Mesendoderm (in vitro differentiated cells): Measurements from ENCODE around the gene LARP4B.
A peak's percentile ranks its signal among the peaks of the same experiment; 100 is the strongest.

ENCODE experiments used
- DNase-seq: peaks from one replicate; pipeline ENCODE4 v3.0.0; 2013
- H2AK5ac ChIP-seq: 2 replicates; pipeline ENCODE4 v1.6.1; 2013; ENCODE audit warnings: low read length, inconsistent platforms
- H2BK120ac ChIP-seq: 2 replicates; pipeline ENCODE4 v1.6.1; 2013; ENCODE audit warnings: low read depth, mild to moderate bottlenecking, low read length, moderate library complexity, mixed read lengths
- H2BK15ac ChIP-seq: replicated peaks from 2 replicates; pipeline ENCODE4 v1.6.1; 2013; ENCODE audit warnings: low read depth, mild to moderate bottlenecking, moderate library complexity
- H2BK5ac ChIP-seq: 2 replicates; pipeline ENCODE4 v1.6.1; 2013; ENCODE audit warnings: low read length, inconsistent platforms
- H3K18ac ChIP-seq: 2 replicates; pipeline ENCODE4 v1.6.1; 2013; ENCODE audit warnings: mild to moderate bottlenecking, low read length, mixed read lengths
- H3K23ac ChIP-seq: one replicate; pipeline ENCODE4 v1.6.1; 2013; ENCODE audit warnings: low read length
- H3K27ac ChIP-seq: 2 replicates; pipeline ENCODE4 v1.5.1; 2013; ENCODE audit warnings: low read depth, mild to moderate bottlenecking, inconsistent platforms, low read length, moderate library complexity
- H3K27me3 ChIP-seq: 2 replicates; pipeline ENCODE4 v1.6.1; 2013; ENCODE audit warnings: low read length, control low read depth, mild to moderate bottlenecking, inconsistent platforms; ENCODE audit not compliant: insufficient read depth, poor library complexity
- H3K36me3 ChIP-seq: 2 replicates; pipeline ENCODE4 v1.6.1; 2013; ENCODE audit warnings: low read length, inconsistent platforms; ENCODE audit not compliant: control insufficient read depth, insufficient read depth
- H3K4ac ChIP-seq: one replicate; pipeline ENCODE4 v1.6.1; 2013; ENCODE audit warnings: low read depth, mild to moderate bottlenecking, low read length, moderate library complexity
- H3K4me1 ChIP-seq: 2 replicates; pipeline ENCODE4 v1.6.1; 2013; ENCODE audit warnings: low read depth, low read length, inconsistent platforms; ENCODE audit not compliant: control insufficient read depth
- H3K4me2 ChIP-seq: 2 replicates; pipeline ENCODE4 v1.6.1; 2013; ENCODE audit warnings: low read length
- H3K4me3 ChIP-seq: 2 replicates; pipeline ENCODE4 v1.5.1; 2013; ENCODE audit warnings: mild to moderate bottlenecking, low read length
- H3K56ac ChIP-seq: one replicate; pipeline ENCODE4 v1.6.1; 2013; ENCODE audit warnings: low read length
- H3K79me1 ChIP-seq: 2 replicates; pipeline ENCODE4 v1.6.1; 2013; ENCODE audit warnings: low read length, inconsistent platforms
- H3K79me2 ChIP-seq: 2 replicates; pipeline ENCODE4 v1.6.1; 2013; ENCODE audit warnings: mild to moderate bottlenecking, low read length; ENCODE audit not compliant: control insufficient read depth, insufficient read depth
- H3K9ac ChIP-seq: 2 replicates; pipeline ENCODE4 v1.6.1; 2013; ENCODE audit warnings: low read length, inconsistent platforms
- H4K5ac ChIP-seq: one replicate; pipeline ENCODE4 v1.6.1; 2013; ENCODE audit warnings: low read length
- H4K8ac ChIP-seq: one replicate; pipeline ENCODE4 v1.6.1; 2013; ENCODE audit warnings: low read depth, mild to moderate bottlenecking, control low read depth, low read length, moderate library complexity
- whole genome bisulfite sequencing: extraction: QIAGEN DNeasy Blood & Tissue Kit; methylation state at CpG from one replicate; pipeline ENCODE4 v1.1.7; 2013; ENCODE audit warnings: low lambda C conversion rate, missing lambda C conversion rate; ENCODE audit not compliant: insufficient coverage; ENCODE audit errors: extremely low coverage; 5-methylcytosine and 5-hydroxymethylcytosine counted together

Gene LARP4B

GRCh38 chr10:850093-850492 lies 81.4 kb downstream of the LARP4B start:
- peaks cover 28% of the 10 kb centered on the region for H3K79me1 ChIP-seq
- WGBS: no CpG with 5 or more reads among the region's 2 CpGs
- H3K4ac ChIP-seq: no peak overlapping the region

GRCh38 chr10:847868-848267 lies 83.6 kb downstream of the LARP4B start:
- H4K5ac ChIP-seq: no peak overlapping the region
- H3K18ac ChIP-seq: no peak overlapping the region
- peaks cover 31% of the 10 kb centered on the region for H3K79me1 ChIP-seq
- H3K36me3 ChIP-seq: peaks cover 3% of the 10 kb centered on the region
- no peak overlapping the region for H2AK5ac ChIP-seq
- H3K9ac ChIP-seq: no peak overlapping the region
- no peak overlapping the region for H3K4me2 ChIP-seq
- no peak overlapping the region for H3K4me3 ChIP-seq
- peak; percentile 66 for DNase-seq
- H3K27ac ChIP-seq: no peak overlapping the region
- no CpG with 5 or more reads among the region's 7 CpGs for WGBS
- H3K56ac ChIP-seq: no peak overlapping the region
- H2BK15ac ChIP-seq: no peak overlapping the region
- no peak overlapping the region for H3K4ac ChIP-seq
- no peak overlapping the region for H2BK120ac ChIP-seq
- peaks cover 1% of the 10 kb centered on the region for H3K4me1 ChIP-seq
- no peak overlapping the region for H2BK5ac ChIP-seq
- H4K8ac ChIP-seq: no peak overlapping the region
- no peaks in the 10 kb centered on the region for H3K27me3 ChIP-seq
- H3K79me2 ChIP-seq: peaks cover 33% of the 10 kb centered on the region
- H3K23ac ChIP-seq: no peak overlapping the region

More at GRCh38 chr10:850093-850492, 81.4 kb downstream of the LARP4B start:
- H3K4me3 ChIP-seq: no peak overlapping the region
- no peak overlapping the region for H2BK120ac ChIP-seq
- no peak overlapping the region for H3K4me2 ChIP-seq
- H4K5ac ChIP-seq: no peak overlapping the region
- H2BK15ac ChIP-seq: no peak overlapping the region
- H3K23ac ChIP-seq: no peak overlapping the region
- H3K27me3 ChIP-seq: no peaks in the 10 kb centered on the region
- no peak overlapping the region for H2AK5ac ChIP-seq
- DNase-seq: no peak
- no peak overlapping the region for H3K56ac ChIP-seq
- H3K18ac ChIP-seq: no peak overlapping the region
- H2BK5ac ChIP-seq: no peak overlapping the region
- no peak overlapping the region for H3K9ac ChIP-seq
- peaks cover 1% of the 10 kb centered on the region for H3K4me1 ChIP-seq
- H4K8ac ChIP-seq: no peak overlapping the region
- H3K27ac ChIP-seq: no peak overlapping the region
- H3K36me3 ChIP-seq: no peaks in the 10 kb centered on the region
- H3K79me2 ChIP-seq: peaks cover 37% of the 10 kb centered on the region

- no peak overlapping the region for H2BK15ac ChIP-seq
- no peak overlapping the region for H2AK5ac ChIP-seq
- peaks cover 1% of the 10 kb centered on the region for H3K4me1 ChIP-seq
- no peak overlapping the region for H2BK120ac ChIP-seq
- H3K27me3 ChIP-seq: no peaks in the 10 kb centered on the region
- H3K4ac ChIP-seq: no peak overlapping the region
- H3K27ac ChIP-seq: no peak overlapping the region
- H3K56ac ChIP-seq: no peak overlapping the region
- H3K4me2 ChIP-seq: no peak overlapping the region
- no peak overlapping the region for H4K5ac ChIP-seq
- H3K9ac ChIP-seq: no peak overlapping the region
- no CpG with 5 or more reads among the region's 7 CpGs for WGBS
- no peak overlapping the region for H3K23ac ChIP-seq
- no peak overlapping the region for H4K8ac ChIP-seq
- DNase-seq: no peak
- peaks cover 3% of the 10 kb centered on the region for H3K36me3 ChIP-seq
- peaks cover 30% of the 10 kb centered on the region for H3K79me2 ChIP-seq
- no peak overlapping the region for H3K4me3 ChIP-seq
- H2BK5ac ChIP-seq: no peak overlapping the region
- peaks cover 27% of the 10 kb centered on the region for H3K79me1 ChIP-seq
- H3K18ac ChIP-seq: no peak overlapping the region
These were observed 85.3 kb downstream of the LARP4B start for GRCh38 chr10:846126-846685.

GRCh38 chr10:845526-845925 lies 86.0 kb downstream of the LARP4B start:
- DNase-seq: no peak
- H3K4me2 ChIP-seq: no peak overlapping the region
- no peak overlapping the region for H2BK15ac ChIP-seq
- no peak overlapping the region for H3K9ac ChIP-seq
- no peak overlapping the region for H3K27ac ChIP-seq
- H2AK5ac ChIP-seq: no peak overlapping the region
- peaks cover 3% of the 10 kb centered on the region for H3K36me3 ChIP-seq
- H3K56ac ChIP-seq: no peak overlapping the region
- H3K18ac ChIP-seq: no peak overlapping the region
- peaks cover 1% of the 10 kb centered on the region for H3K4me1 ChIP-seq
- H3K4me3 ChIP-seq: no peak overlapping the region
- H3K79me2 ChIP-seq: peaks cover 30% of the 10 kb centered on the region
- H3K27me3 ChIP-seq: no peaks in the 10 kb centered on the region
- no CpG with 5 or more reads among the region's 3 CpGs for WGBS
- H3K79me1 ChIP-seq: peaks cover 27% of the 10 kb centered on the region
- H3K23ac ChIP-seq: no peak overlapping the region
- no peak overlapping the region for H2BK120ac ChIP-seq
- no peak overlapping the region for H4K5ac ChIP-seq
- no peak overlapping the region for H3K4ac ChIP-seq
- H4K8ac ChIP-seq: no peak overlapping the region
- no peak overlapping the region for H2BK5ac ChIP-seq

DNA sequence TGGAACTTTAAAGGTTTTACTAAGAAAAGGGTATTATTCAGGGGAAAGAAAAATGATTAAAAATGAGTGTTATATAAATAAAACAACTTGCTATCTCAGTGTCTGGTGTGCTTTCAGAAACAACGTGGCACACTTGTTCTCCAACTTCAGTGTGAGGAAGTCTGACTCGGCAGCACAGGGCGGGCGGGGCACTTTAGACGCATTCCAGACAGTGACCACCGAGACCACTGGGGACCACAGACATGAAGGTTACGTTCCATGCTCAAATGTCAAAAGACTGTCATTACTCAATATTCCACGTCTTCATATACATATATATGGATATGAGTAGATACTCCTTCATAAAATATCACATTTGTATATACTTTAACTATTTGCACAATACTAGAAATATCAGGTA lies 87.0 kb downstream of the LARP4B start:
- no CpG with 5 or more reads among the region's 8 CpGs for WGBS
- H2BK15ac ChIP-seq: no peak overlapping the region
- peaks cover 1% of the 10 kb centered on the region for H3K4me1 ChIP-seq
- H4K5ac ChIP-seq: no peak overlapping the region
- no peak overlapping the region for H2BK5ac ChIP-seq
- H3K79me1 ChIP-seq: peaks cover 28% of the 10 kb centered on the region
- H3K18ac ChIP-seq: no peak overlapping the region
- no peak overlapping the region for H3K9ac ChIP-seq
- no peak overlapping the region for H3K4me3 ChIP-seq
- no peak overlapping the region for H3K4ac ChIP-seq
- peaks cover 28% of the 10 kb centered on the region for H3K79me2 ChIP-seq
- H3K23ac ChIP-seq: no peak overlapping the region
- no peak overlapping the region for H3K4me2 ChIP-seq
- no peak overlapping the region for H3K27ac ChIP-seq
- no peak overlapping the region for H2BK120ac ChIP-seq
- H2AK5ac ChIP-seq: no peak overlapping the region
- H3K36me3 ChIP-seq: peaks cover 3% of the 10 kb centered on the region
- no peak for DNase-seq
- H3K27me3 ChIP-seq: no peaks in the 10 kb centered on the region
- H3K56ac ChIP-seq: no peak overlapping the region
- H4K8ac ChIP-seq: no peak overlapping the region

DNA sequence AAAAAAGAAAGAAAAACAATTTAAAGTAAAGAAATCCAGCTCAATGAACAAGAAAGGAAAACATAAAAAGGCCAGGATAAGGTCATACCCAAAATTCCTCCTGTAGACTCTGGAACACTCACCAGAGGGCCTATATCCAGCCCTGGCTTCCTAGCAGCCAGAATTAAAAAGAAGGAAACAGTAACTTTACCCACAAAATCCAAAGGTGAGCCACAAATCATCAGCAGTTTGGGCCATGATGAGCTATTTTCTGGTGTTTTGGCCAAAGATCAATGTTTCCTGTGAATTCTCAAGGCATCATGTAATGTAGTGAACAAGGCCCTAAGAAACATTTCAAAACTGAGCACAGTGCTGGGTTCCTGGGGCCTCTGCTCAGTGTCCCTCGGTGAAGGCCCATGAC lies 87.8 kb downstream of the LARP4B start:
- Histone ChIP-seq H3K79me1 (peaks cover 25% of the 10 kb centered on the region), H2BK120ac (no peak overlapping the region), H3K4me1 (peaks cover 1% of the 10 kb centered on the region), H3K4me3 (no peak overlapping the region), H4K8ac (no peak overlapping the region), H3K27me3 (no peaks in the 10 kb centered on the region), H2BK15ac (no peak overlapping the region), H2BK5ac (no peak overlapping the region), H3K23ac (no peak overlapping the region), H3K56ac (no peak overlapping the region), H3K79me2 (peaks cover 25% of the 10 kb centered on the region), H3K27ac (no peak overlapping the region), H3K18ac (no peak overlapping the region), H2AK5ac (no peak overlapping the region), H3K36me3 (peaks cover 3% of the 10 kb centered on the region), H4K5ac (no peak overlapping the region), H3K9ac (no peak overlapping the region), H3K4ac (no peak overlapping the region), H3K4me2 (no peak overlapping the region)
- no peak for DNase-seq
- no CpG with 5 or more reads among the region's 1 CpG for WGBS
